ENCODE results near the gene RELCH. TPM values are rescaled to one million over a fixed set of nuclear protein-coding genes. Genes with fewer than 3 reads are reported as not detected.

The RELCH gene
- total and polyA plus RNA-seq, 10 of the 15 experiments (the other 5 are each of a cell fraction or from before 2014, with no cell fraction given) = 3.1 to 23.6 (median 14.5) TPM

DNA sequence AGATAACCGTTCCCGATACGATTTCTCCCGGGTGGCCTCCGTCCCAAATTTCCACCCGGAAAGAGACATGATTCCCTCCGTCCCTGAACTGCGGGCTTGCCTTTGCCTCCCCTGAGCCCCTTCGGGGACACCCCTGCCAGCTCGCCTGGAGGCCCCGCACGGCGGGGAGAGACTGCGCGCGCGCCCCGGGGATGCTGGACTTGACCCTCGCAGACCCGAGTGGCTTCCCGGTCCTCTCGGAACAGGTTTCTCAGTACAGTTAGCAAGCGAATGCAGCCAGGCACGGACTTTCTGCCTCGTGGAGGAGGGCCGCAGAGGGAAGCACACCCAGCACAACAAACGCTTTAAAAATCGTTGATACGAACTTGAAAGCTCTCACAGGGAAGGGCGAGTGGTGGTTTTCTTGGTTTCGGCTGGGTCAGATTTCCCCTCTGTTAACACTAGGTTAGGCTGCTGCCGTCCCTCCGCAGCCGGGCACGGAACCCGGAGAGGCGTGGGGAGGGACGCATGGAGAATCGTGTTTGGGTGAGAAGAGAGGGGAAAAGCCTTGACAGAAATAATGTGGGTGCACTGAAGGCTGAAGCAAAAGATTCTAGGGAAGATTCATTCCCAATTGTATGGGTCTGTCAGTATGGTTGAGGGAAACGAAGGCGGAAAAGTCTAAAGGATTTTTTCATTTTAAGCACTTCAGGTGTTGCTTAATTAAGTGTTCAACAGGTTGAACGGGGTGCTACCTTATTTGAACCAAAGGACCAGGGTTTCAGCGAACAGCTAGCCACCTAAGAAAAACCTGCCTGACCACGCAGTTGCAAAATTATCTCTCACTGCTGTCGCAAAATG, 139.0 kb downstream of the RELCH start:
- Histone ChIP-seq H3K27me3 (replicated peaks in 1 of 2; ENCODE audit: control insufficient read depth in 2 of 2, insufficient read depth in 2 of 2, low read length in 1 of 2) (peaks cover 0 to 13% of the 10 kb centered on the region in 2 experiments; a peak in 1 of 4 replicates), H3K4me2 (ENCODE audit: control insufficient read depth, insufficient read depth) (peak overlapping the region; percentile 100), H3K79me2 (ENCODE audit: control insufficient read depth, insufficient read depth, low read length) (no peaks in the 10 kb centered on the region), H4K20me1 (ENCODE audit: control insufficient read depth, insufficient read depth) (no peaks in the 10 kb centered on the region), H3K9ac (ENCODE audit: control insufficient read depth, insufficient read depth, low read length) (peak overlapping the region; percentile 1), H3K9me3 (replicated peaks; ENCODE audit: control insufficient read depth, insufficient read depth, low read length) (no peaks in the 10 kb centered on the region), H2AFZ (ENCODE audit: control insufficient read depth, low read depth, low read length) (peak overlapping the region; percentile 71), H3K36me3 (ENCODE audit: control insufficient read depth in 2 of 2, insufficient read depth in 2 of 2, low read length in 1 of 2) (no peaks in the 10 kb centered on the region), H3K4me1 (ENCODE audit: control insufficient read depth, insufficient read depth, low read length) (peaks cover 15% of the 10 kb centered on the region), H3K27ac (ENCODE audit: control insufficient read depth, insufficient read depth) (no peak overlapping the region), H3K4me3 (peak overlapping the region; percentile 78)
- in situ Hi-C loops (cut with MboI) (no loop called here), intact Hi-C loops (cut with micrococcal nuclease; ENCODE audit: unreplicated experiment) (loop anchor here (2.0 to 10.0 kb wide), 4 partner anchors 47 to 259 kb away; partner anchors contain the start of genes PIGN, RELCH and ZCCHC2)
- ChIA-PET POLR2A (interaction anchor here (0.7 kb wide), 1 partner anchor 197 kb away, joined by 3 read pairs; the partner anchor contains the start of gene ZCCHC2), SMC1A (ENCODE audit: uncharacterized antibody, unreplicated experiment) (interaction anchor here (0.9 to 2.2 kb wide), 3 partner anchors 18 to 100 kb away, joined by 3 to 9 read pairs (median 3); no protein-coding TSS in a partner anchor), RAD21 (ENCODE audit: unreplicated experiment) (interaction anchor here (1.6 kb wide), 1 partner anchor 247 kb away, joined by 3 read pairs; no protein-coding TSS in a partner anchor), CTCF (interaction anchor here (0.6 to 3.6 kb wide), 6 partner anchors 11 to 258 kb away, joined by 3 to 21 read pairs (median 4); no protein-coding TSS in a partner anchor)
- BruUV-seq (replicated peaks) = TSS peak; percentile 70
- ATAC-seq (peak; percentile 46), DNase-seq (ENCODE audit: low read depth, low spot score) (no peak), FAIRE-seq (no peak)
- WGBS (ENCODE audit: insufficient coverage, insufficient replicate concordance, low lambda C conversion rate, missing lambda C conversion rate) = 7% methylated on average over 39 of the region's 45 CpGs
- TF ChIP-seq EED (IDR thresholded peaks at IDR 0.05; ENCODE audit: low read depth) (peak; percentile 12), RUNX3 (IDR thresholded peaks at IDR 0.05; ENCODE audit: low read length) (peak; percentile 22; the same call in 1 of the 2 replicates), E2F8 (IDR thresholded peaks at IDR 0.05; ENCODE audit: low read depth, partially characterized antibody) (no peak), HSF1 (IDR thresholded peaks at IDR 0.05; ENCODE audit: low read depth, low read length) (no peak), RBBP5 (conservative IDR thresholded peaks at IDR 0.05) (no peak), FOS (IDR thresholded peaks at IDR 0.05; ENCODE audit: borderline replicate concordance, extremely low read depth, insufficient read length) (no peak), POLR2AphosphoS5 (IDR thresholded peaks at IDR 0.05; ENCODE audit: low read length) (no peak), ZBED1 (IDR thresholded peaks at IDR 0.05; ENCODE audit: borderline replicate concordance) (no peak), BMI1 (IDR thresholded peaks at IDR 0.05; ENCODE audit: borderline replicate concordance) (0 out of 2 replicates have a peak, but pooled peaks have one; percentile 32), MYC (IDR thresholded peaks at IDR 0.05; ENCODE audit: insufficient read depth, insufficient read length, insufficient replicate concordance, low read length, severe bottlenecking) (no peak), BHLHE40 (IDR thresholded peaks at IDR 0.05; ENCODE audit: borderline replicate concordance in 1 of 2, low read depth in 2 of 2, low read length in 1 of 2) (no peak; a peak in 1 of 4 replicates)
- TF ChIP-seq, protein P1, sequence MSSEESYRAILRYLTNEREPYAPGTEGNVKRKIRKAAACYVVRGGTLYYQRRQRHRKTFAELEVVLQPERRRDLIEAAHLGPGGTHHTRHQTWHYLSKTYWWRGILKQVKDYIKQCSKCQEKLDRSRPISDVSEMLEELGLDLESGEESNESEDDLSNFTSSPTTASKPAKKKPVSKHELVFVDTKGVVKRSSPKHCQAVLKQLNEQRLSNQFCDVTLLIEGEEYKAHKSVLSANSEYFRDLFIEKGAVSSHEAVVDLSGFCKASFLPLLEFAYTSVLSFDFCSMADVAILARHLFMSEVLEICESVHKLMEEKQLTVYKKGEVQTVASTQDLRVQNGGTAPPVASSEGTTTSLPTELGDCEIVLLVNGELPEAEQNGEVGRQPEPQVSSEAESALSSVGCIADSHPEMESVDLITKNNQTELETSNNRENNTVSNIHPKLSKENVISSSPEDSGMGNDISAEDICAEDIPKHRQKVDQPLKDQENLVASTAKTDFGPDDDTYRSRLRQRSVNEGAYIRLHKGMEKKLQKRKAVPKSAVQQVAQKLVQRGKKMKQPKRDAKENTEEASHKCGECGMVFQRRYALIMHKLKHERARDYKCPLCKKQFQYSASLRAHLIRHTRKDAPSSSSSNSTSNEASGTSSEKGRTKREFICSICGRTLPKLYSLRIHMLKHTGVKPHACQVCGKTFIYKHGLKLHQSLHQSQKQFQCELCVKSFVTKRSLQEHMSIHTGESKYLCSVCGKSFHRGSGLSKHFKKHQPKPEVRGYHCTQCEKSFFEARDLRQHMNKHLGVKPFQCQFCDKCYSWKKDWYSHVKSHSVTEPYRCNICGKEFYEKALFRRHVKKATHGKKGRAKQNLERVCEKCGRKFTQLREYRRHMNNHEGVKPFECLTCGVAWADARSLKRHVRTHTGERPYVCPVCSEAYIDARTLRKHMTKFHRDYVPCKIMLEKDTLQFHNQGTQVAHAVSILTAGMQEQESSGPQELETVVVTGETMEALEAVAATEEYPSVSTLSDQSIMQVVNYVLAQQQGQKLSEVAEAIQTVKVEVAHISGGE (CRISPR knock-in tag; IDR thresholded peaks at IDR 0.05) = no peak
